Measurements from ENCODE around the gene LRIG1. TPM values are rescaled to one million over a fixed set of nuclear protein-coding genes. Genes with fewer than 3 reads are reported as not detected.
A peak's percentile ranks its signal among the peaks of the same experiment; 100 is the strongest.

Gene LRIG1
- total RNA-seq, 1 donor from 2014 or later = 30.2 TPM

DNA sequence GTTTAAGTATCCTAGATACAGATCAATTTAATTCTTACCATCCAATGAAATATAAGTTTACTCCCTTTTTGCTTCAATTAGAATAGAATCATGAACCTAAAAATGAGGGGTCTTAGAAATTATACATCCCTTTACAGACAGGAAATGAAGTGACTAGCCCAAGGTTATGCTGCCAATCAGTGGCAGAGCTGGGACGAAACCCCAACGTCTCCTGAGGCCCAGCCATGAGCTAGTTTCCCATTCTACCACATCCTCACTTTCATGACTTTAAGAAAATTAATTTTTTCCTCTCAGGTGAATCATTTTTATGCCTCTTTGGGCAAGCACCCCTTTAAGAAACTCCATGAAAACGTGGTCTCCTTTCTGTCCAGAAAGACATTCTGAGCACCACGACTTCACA is 11.2 kb downstream of the LRIG1 start:
- no peak for TF ChIP-seq CTCF (IDR thresholded peaks at IDR 0.05; ENCODE audit: partially characterized antibody, unreplicated experiment)
- Mint-ChIP-seq H3K36me3 (ENCODE audit: unreplicated experiment) (no peaks in the 10 kb centered on the region), H3K27me3 (ENCODE audit: unreplicated experiment) (peaks cover 2% of the 10 kb centered on the region), H3K9me3 (ENCODE audit: unreplicated experiment) (peaks cover 6% of the 10 kb centered on the region), H3K4me3 (ENCODE audit: unreplicated experiment) (no peak overlapping the region), H3K4me1 (ENCODE audit: low read depth, unreplicated experiment) (peaks cover 41% of the 10 kb centered on the region), H3K27ac (ENCODE audit: unreplicated experiment) (no peak overlapping the region)
- DNase-seq = no peak

DNA sequence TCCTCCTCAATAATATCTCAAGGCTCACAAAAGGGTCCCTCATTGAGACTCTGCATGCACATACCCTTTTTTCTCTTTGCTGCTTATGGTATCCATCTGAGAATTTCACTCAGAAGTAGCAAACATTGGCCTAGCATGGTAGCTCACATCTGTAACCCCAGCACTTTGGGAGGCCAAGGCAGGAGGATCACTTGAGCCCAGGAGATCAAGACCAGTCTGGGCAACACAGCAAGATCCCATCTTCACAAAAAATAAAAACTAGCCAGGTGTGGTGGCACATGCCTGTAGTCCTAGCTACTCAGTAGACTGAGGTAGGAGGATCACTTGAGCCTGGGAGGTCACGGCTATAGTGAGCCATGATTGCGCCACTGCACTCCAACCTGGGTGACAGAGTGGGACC is 11.7 kb downstream of the LRIG1 start:
- Mint-ChIP-seq H3K9me3 (ENCODE audit: unreplicated experiment) (peaks cover 9% of the 10 kb centered on the region), H3K4me1 (ENCODE audit: low read depth, unreplicated experiment) (peaks cover 42% of the 10 kb centered on the region), H3K36me3 (ENCODE audit: unreplicated experiment) (no peaks in the 10 kb centered on the region), H3K27me3 (ENCODE audit: unreplicated experiment) (peaks cover 2% of the 10 kb centered on the region), H3K4me3 (ENCODE audit: unreplicated experiment) (no peak overlapping the region), H3K27ac (ENCODE audit: unreplicated experiment) (no peak overlapping the region)
- TF ChIP-seq CTCF (IDR thresholded peaks at IDR 0.05; ENCODE audit: partially characterized antibody, unreplicated experiment) = no peak
- DNase-seq = no peak

GRCh38 chr3:66488492-66488891 is 12.3 kb downstream of the LRIG1 start:
- Mint-ChIP-seq H3K36me3 (ENCODE audit: unreplicated experiment) (no peaks in the 10 kb centered on the region), H3K27me3 (ENCODE audit: unreplicated experiment) (peaks cover under 1% of the 10 kb centered on the region), H3K9me3 (ENCODE audit: unreplicated experiment) (peaks cover 10% of the 10 kb centered on the region), H3K27ac (ENCODE audit: unreplicated experiment) (no peak overlapping the region), H3K4me1 (ENCODE audit: low read depth, unreplicated experiment) (peaks cover 45% of the 10 kb centered on the region), H3K4me3 (ENCODE audit: unreplicated experiment) (peak overlapping the region; percentile 20)
- no peak for TF ChIP-seq CTCF (IDR thresholded peaks at IDR 0.05; ENCODE audit: partially characterized antibody, unreplicated experiment)
- DNase-seq = no peak

DNA sequence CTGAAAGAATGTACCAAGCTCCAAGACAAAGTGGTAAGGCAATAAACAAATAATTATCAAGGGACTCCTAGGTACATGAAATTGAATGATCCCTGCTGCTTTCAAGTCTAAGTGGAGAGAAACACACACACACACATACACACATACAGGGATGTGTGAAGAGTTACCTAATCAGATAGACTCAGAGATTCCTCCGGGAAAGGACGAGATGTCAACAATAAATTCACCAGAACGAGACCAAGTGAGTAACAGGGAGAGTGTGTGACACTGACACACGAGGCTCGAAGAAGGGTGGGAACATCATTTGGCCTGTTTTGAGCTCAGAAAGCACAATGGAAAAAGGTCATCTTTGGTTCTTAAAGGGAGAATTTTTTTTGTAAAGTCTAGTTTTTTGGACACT is 13.4 kb downstream of the LRIG1 start:
- DNase-seq = no peak
- peaks cover 10% of the 10 kb centered on the region for H3K9me3 Mint-ChIP-seq (ENCODE audit: unreplicated experiment)
- peak overlapping the region; percentile 43 for H3K4me3 Mint-ChIP-seq (ENCODE audit: unreplicated experiment)
- H3K27me3 Mint-ChIP-seq (ENCODE audit: unreplicated experiment) = no peaks in the 10 kb centered on the region
- no peaks in the 10 kb centered on the region for H3K36me3 Mint-ChIP-seq (ENCODE audit: unreplicated experiment)
- H3K4me1 Mint-ChIP-seq (ENCODE audit: low read depth, unreplicated experiment) = peaks cover 49% of the 10 kb centered on the region
- peak overlapping the region; percentile 69 for H3K27ac Mint-ChIP-seq (ENCODE audit: unreplicated experiment)
- TF ChIP-seq CTCF (IDR thresholded peaks at IDR 0.05; ENCODE audit: partially characterized antibody, unreplicated experiment) = no peak

GRCh38 chr3:66486646-66487045 is 14.2 kb downstream of the LRIG1 start:
- H3K4me1 Mint-ChIP-seq (ENCODE audit: low read depth, unreplicated experiment) = peaks cover 47% of the 10 kb centered on the region
- peak overlapping the region; percentile 96 for H3K27ac Mint-ChIP-seq (ENCODE audit: unreplicated experiment)
- H3K9me3 Mint-ChIP-seq (ENCODE audit: unreplicated experiment) = peaks cover 10% of the 10 kb centered on the region
- no peak for DNase-seq
- H3K27me3 Mint-ChIP-seq (ENCODE audit: unreplicated experiment) = no peaks in the 10 kb centered on the region
- no peaks in the 10 kb centered on the region for H3K36me3 Mint-ChIP-seq (ENCODE audit: unreplicated experiment)
- H3K4me3 Mint-ChIP-seq (ENCODE audit: unreplicated experiment) = no peak overlapping the region
- no peak for TF ChIP-seq CTCF (IDR thresholded peaks at IDR 0.05; ENCODE audit: partially characterized antibody, unreplicated experiment)
